ENCODE measurements around the gene EXOC4. TPM values are rescaled to one million over a fixed set of nuclear protein-coding genes. Genes with fewer than 3 reads are reported as not detected.

Gene EXOC4
- total RNA-seq, 1 donor from 2014 or later, result 94.0 TPM

DNA sequence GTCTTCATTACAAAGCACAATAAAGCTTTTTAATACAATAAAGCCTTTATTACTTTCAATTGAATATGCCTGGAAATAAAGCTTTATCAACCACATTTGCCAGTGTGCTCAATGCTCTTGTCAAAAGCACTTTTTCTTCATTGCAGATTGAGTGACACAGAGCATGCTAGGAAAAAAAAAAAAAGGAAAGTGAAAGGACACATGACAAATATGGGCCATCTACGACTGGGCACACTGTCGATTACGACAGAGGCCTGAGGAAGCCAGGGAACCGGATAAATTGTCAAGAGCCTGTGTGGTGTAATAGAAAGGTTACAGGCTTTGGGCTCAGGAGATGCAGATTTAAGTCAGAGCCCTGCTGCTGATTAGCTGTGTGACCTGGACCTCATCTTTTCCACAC is 789.4 kb downstream of the EXOC4 start:
- Mint-ChIP-seq H3K27ac (ENCODE audit: unreplicated experiment) (no peak overlapping the region), H3K4me1 (ENCODE audit: unreplicated experiment) (no peaks in the 10 kb centered on the region), H3K9me3 (ENCODE audit: unreplicated experiment) (no peaks in the 10 kb centered on the region), H3K36me3 (ENCODE audit: low read depth, unreplicated experiment) (no peaks in the 10 kb centered on the region), H3K27me3 (ENCODE audit: unreplicated experiment) (peaks cover 2% of the 10 kb centered on the region), H3K4me3 (ENCODE audit: unreplicated experiment) (no peak overlapping the region)
- no peak for DNase-seq (ENCODE audit: low spot score)
- TF ChIP-seq, protein P1, sequence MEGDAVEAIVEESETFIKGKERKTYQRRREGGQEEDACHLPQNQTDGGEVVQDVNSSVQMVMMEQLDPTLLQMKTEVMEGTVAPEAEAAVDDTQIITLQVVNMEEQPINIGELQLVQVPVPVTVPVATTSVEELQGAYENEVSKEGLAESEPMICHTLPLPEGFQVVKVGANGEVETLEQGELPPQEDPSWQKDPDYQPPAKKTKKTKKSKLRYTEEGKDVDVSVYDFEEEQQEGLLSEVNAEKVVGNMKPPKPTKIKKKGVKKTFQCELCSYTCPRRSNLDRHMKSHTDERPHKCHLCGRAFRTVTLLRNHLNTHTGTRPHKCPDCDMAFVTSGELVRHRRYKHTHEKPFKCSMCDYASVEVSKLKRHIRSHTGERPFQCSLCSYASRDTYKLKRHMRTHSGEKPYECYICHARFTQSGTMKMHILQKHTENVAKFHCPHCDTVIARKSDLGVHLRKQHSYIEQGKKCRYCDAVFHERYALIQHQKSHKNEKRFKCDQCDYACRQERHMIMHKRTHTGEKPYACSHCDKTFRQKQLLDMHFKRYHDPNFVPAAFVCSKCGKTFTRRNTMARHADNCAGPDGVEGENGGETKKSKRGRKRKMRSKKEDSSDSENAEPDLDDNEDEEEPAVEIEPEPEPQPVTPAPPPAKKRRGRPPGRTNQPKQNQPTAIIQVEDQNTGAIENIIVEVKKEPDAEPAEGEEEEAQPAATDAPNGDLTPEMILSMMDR (IDR thresholded peaks at IDR 0.05; ENCODE audit: unreplicated experiment), result no peak

DNA sequence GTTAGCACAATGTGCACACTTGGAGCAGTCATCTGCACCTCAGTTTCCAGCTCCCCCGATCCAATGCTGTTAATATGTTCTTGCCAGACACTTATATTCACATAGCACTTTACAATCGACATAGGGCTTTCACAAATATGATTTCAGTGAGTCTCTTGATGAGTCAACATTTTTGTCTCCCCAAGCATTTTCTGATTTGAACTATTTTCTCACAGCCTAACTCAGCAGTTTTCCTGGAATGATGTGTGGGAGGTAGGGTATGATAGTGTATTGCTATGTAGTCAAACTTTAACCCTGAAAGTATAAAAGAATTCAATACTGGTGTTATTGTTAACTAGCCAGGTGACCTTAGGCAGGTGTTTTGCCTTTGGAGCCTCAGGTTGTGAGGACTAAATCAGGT is 791.8 kb downstream of the EXOC4 start:
- TF ChIP-seq, protein P1 (IDR thresholded peaks at IDR 0.05; ENCODE audit: unreplicated experiment), result no peak
- H3K27ac Mint-ChIP-seq (ENCODE audit: unreplicated experiment), result no peak overlapping the region
- no peaks in the 10 kb centered on the region for H3K36me3 Mint-ChIP-seq (ENCODE audit: low read depth, unreplicated experiment)
- DNase-seq (ENCODE audit: low spot score), result no peak
- no peak overlapping the region for H3K4me3 Mint-ChIP-seq (ENCODE audit: unreplicated experiment)
- peaks cover 3% of the 10 kb centered on the region for H3K4me1 Mint-ChIP-seq (ENCODE audit: unreplicated experiment)
- H3K27me3 Mint-ChIP-seq (ENCODE audit: unreplicated experiment), result peaks cover 3% of the 10 kb centered on the region
- no peaks in the 10 kb centered on the region for H3K9me3 Mint-ChIP-seq (ENCODE audit: unreplicated experiment)

DNA sequence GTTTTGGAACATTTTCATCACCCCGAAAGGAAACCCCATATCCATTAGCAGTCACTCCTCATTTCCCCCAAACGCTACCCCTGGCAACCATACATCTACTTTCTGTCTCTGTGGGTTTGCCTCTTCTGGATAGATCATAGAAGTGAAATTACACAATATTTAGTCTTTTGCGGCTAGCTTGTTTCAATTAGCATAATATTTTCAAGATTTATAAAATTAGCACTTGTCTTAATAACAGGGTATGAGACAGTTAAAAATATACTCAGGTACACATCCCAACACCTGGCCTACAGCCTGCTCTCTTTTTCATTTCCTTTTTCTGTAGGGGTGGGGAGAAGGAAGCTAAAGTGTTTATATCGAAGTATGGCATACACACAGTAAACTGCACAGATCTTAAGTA is 792.8 kb downstream of the EXOC4 start:
- Mint-ChIP-seq H3K4me1 (ENCODE audit: unreplicated experiment) (peaks cover 3% of the 10 kb centered on the region), H3K9me3 (ENCODE audit: unreplicated experiment) (no peaks in the 10 kb centered on the region), H3K4me3 (ENCODE audit: unreplicated experiment) (no peak overlapping the region), H3K27me3 (ENCODE audit: unreplicated experiment) (peaks cover 3% of the 10 kb centered on the region), H3K36me3 (ENCODE audit: low read depth, unreplicated experiment) (no peaks in the 10 kb centered on the region), H3K27ac (ENCODE audit: unreplicated experiment) (no peak overlapping the region)
- TF ChIP-seq, protein P1 (IDR thresholded peaks at IDR 0.05; ENCODE audit: unreplicated experiment), result no peak
- no peak for DNase-seq (ENCODE audit: low spot score)

DNA sequence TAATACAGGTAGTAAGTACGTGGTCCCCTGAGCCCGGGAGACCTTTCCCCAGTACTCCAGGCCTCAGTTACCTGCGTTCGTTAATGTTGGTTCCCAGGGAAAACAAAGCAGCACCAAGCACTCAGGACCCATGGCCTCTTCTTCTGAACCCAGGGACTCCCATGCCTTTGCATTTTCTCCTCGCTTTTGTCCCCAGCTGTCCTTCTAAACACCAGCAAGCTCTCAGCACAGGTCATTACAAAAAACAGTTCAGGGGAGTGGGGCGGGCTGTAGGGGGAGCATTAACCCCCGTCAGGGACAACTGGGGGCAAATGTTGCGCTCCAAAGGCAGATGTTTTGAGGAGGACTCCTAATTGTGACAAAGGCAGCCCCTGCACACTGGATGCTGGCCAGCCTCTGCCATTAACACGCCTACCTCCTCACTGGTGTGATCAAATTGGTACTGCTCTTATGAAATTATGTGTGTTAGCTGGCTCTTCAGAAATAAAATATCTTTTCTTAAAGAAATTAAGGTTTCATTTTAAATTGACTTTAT is 793.8 kb downstream of the EXOC4 start:
- Mint-ChIP-seq H3K4me3 (ENCODE audit: unreplicated experiment) (no peak overlapping the region), H3K27ac (ENCODE audit: unreplicated experiment) (no peak overlapping the region), H3K27me3 (ENCODE audit: unreplicated experiment) (peaks cover 3% of the 10 kb centered on the region), H3K36me3 (ENCODE audit: low read depth, unreplicated experiment) (no peaks in the 10 kb centered on the region), H3K4me1 (ENCODE audit: unreplicated experiment) (peaks cover 3% of the 10 kb centered on the region), H3K9me3 (ENCODE audit: unreplicated experiment) (no peaks in the 10 kb centered on the region)
- TF ChIP-seq, protein P1 (IDR thresholded peaks at IDR 0.05; ENCODE audit: unreplicated experiment), result no peak
- no peak for DNase-seq (ENCODE audit: low spot score)

DNA sequence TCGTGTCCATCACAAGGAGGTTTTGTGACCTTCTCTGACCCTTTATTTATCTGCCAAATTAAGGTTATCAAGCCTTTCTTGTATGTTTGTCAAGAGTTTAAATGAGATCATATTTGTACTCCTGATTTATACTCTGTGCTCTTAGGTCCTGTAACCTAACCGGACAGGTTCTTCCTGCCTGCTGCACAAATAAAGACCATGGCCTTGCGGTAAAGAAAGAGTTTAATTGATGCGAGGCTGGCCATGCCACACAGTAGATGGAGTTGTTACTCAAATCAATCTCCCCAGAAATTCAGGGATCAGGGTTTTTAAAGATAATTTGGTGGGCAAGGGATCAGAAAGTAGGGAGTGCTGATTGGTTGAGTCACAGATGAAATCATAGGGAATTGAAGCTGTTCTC is 794.8 kb downstream of the EXOC4 start:
- Mint-ChIP-seq H3K36me3 (ENCODE audit: low read depth, unreplicated experiment) (no peaks in the 10 kb centered on the region), H3K9me3 (ENCODE audit: unreplicated experiment) (no peaks in the 10 kb centered on the region), H3K27ac (ENCODE audit: unreplicated experiment) (no peak overlapping the region), H3K4me3 (ENCODE audit: unreplicated experiment) (no peak overlapping the region), H3K4me1 (ENCODE audit: unreplicated experiment) (peaks cover 3% of the 10 kb centered on the region), H3K27me3 (ENCODE audit: unreplicated experiment) (peaks cover 4% of the 10 kb centered on the region)
- TF ChIP-seq, protein P1 (IDR thresholded peaks at IDR 0.05; ENCODE audit: unreplicated experiment), result no peak
- DNase-seq (ENCODE audit: low spot score), result no peak
